Activated CD4-positive, alpha-beta memory T cell treated with anti-CD3 and anti-CD28 coated beads for 36 hours (primary cell): Measurements from ENCODE around the gene TMEM120B. TPM values are rescaled to one million over a fixed set of nuclear protein-coding genes. Genes with fewer than 3 reads are reported as not detected.

ENCODE experiments used
- CTCF ChIA-PET: fragments of 350-600 bp; sonication (Branson Sonifier 250); formaldehyde crosslinking; loops from one replicate; lab custom pipeline; 2021; ENCODE audit warnings: antibody characterized with exemption, inconsistent platforms; lab: Charles Lee
- POLR2A ChIA-PET: fragments of 350-600 bp; sonication (Branson Sonifier 250); formaldehyde crosslinking; loops from one replicate; lab custom pipeline; 2021; ENCODE audit warnings: antibody characterized with exemption; lab: Charles Lee
- DNase-seq: peaks from one replicate; pipeline ENCODE4 v3.0.0-alpha.2; 2020
- H3K27ac Mint-ChIP-seq: one replicate; pipeline ENCODE4 v1.8.0; 2021; ENCODE audit warnings: mixed read lengths
- H3K27me3 Mint-ChIP-seq: one replicate; pipeline ENCODE4 v1.8.0; 2021; ENCODE audit warnings: mixed read lengths
- H3K36me3 Mint-ChIP-seq: one replicate; pipeline ENCODE4 v1.8.0; 2021; ENCODE audit warnings: mixed read lengths
- H3K4me1 Mint-ChIP-seq: one replicate; pipeline ENCODE4 v1.8.0; 2021; ENCODE audit warnings: low read depth, mixed read lengths
- H3K4me3 Mint-ChIP-seq: one replicate; pipeline ENCODE4 v1.8.0; 2021; ENCODE audit warnings: mild to moderate bottlenecking, mixed read lengths
- H3K9me3 Mint-ChIP-seq: one replicate; pipeline ENCODE4 v1.8.0; 2021; ENCODE audit warnings: mixed read lengths
- intact Hi-C: fragments of 100-400 bp; cut with micrococcal nuclease; formaldehyde crosslinking; loops from one replicate; pipeline ENCODE4 v1.15.1; 2023
- total RNA-seq, 2 experiments: library from RNA; stranded (reverse); gene quantifications; one replicate each; pipeline ENCODE4 v1.2.3, GENCODE V29; 2021

The TMEM120B gene
- total RNA-seq, 2 experiments from 2014 or later: 8.8 to 9.5 TPM

- intact Hi-C loops: no loop called here
- Mint-ChIP-seq H3K27me3 (no peaks in the 10 kb centered on the region), H3K36me3 (peaks cover 41% of the 10 kb centered on the region), H3K4me3 (no peak overlapping the region), H3K9me3 (no peaks in the 10 kb centered on the region), H3K4me1 (no peaks in the 10 kb centered on the region), H3K27ac (no peak overlapping the region)
- CTCF ChIA-PET: interaction anchor here (0.8 to 3.1 kb wide), 2 partner anchors 28 to 29 kb away, joined by 3 to 13 read pairs; partner anchors contain the start of gene RHOF
- POLR2A ChIA-PET: interaction anchor here (0.6 kb wide), 1 partner anchor 1296 kb away, joined by 3 read pairs; no protein-coding TSS in a partner anchor
- DNase-seq: no peak
Measured at GRCh38 chr12:121823727-121824115, 111.2 kb downstream of the TMEM120B start.

GRCh38 chr12:121825041-121825523 is 112.5 kb downstream of the TMEM120B start:
- Mint-ChIP-seq H3K36me3 (peaks cover 40% of the 10 kb centered on the region), H3K9me3 (no peaks in the 10 kb centered on the region), H3K4me1 (no peaks in the 10 kb centered on the region), H3K27ac (no peak overlapping the region), H3K27me3 (no peaks in the 10 kb centered on the region), H3K4me3 (no peak overlapping the region)
- intact Hi-C loops: no loop called here
- CTCF ChIA-PET: interaction anchor here (3.1 kb wide), 1 partner anchor 31 kb away, joined by 13 read pairs; the partner anchor contains the start of gene RHOF
- POLR2A ChIA-PET: no interaction called here
- DNase-seq: no peak

- DNase-seq: no peak
- no peaks in the 10 kb centered on the region for H3K27me3 Mint-ChIP-seq
- H3K36me3 Mint-ChIP-seq: peaks cover 43% of the 10 kb centered on the region
- no peaks in the 10 kb centered on the region for H3K4me1 Mint-ChIP-seq
- POLR2A ChIA-PET: no interaction called here
- no peaks in the 10 kb centered on the region for H3K9me3 Mint-ChIP-seq
- no peak overlapping the region for H3K4me3 Mint-ChIP-seq
- CTCF ChIA-PET: interaction anchor here (1.0 to 3.1 kb wide), 5 partner anchors 14 to 62 kb away, joined by 3 to 15 read pairs (median 11); partner anchors contain the start of genes PSMD9 and RHOF
- intact Hi-C loops: no loop called here
- no peak overlapping the region for H3K27ac Mint-ChIP-seq
Measured at GRCh38 chr12:121826318-121827150, 114.0 kb downstream of the TMEM120B start.

GRCh38 chr12:121827351-121828099 is 115.0 kb downstream of the TMEM120B start:
- intact Hi-C loops: no loop called here
- Mint-ChIP-seq H3K9me3 (no peaks in the 10 kb centered on the region), H3K4me1 (peaks cover 6% of the 10 kb centered on the region), H3K27ac (no peak overlapping the region), H3K36me3 (peaks cover 42% of the 10 kb centered on the region), H3K4me3 (no peak overlapping the region), H3K27me3 (no peaks in the 10 kb centered on the region)
- ChIA-PET POLR2A (no interaction called here), CTCF (interaction anchor here (1.6 to 3.1 kb wide), 3 partner anchors 15 to 61 kb away, joined by 4 to 15 read pairs (median 11); partner anchors contain the start of genes PSMD9 and RHOF)
- no peak for DNase-seq

GRCh38 chr12:121828306-121828705 is 115.8 kb downstream of the TMEM120B start:
- H3K9me3 Mint-ChIP-seq: no peaks in the 10 kb centered on the region
- POLR2A ChIA-PET: interaction anchor here (0.5 kb wide), 1 partner anchor 249 kb away, joined by 4 read pairs; no protein-coding TSS in a partner anchor
- H3K36me3 Mint-ChIP-seq: peaks cover 41% of the 10 kb centered on the region
- no peak overlapping the region for H3K4me3 Mint-ChIP-seq
- H3K27me3 Mint-ChIP-seq: no peaks in the 10 kb centered on the region
- H3K27ac Mint-ChIP-seq: no peak overlapping the region
- peaks cover 11% of the 10 kb centered on the region for H3K4me1 Mint-ChIP-seq
- CTCF ChIA-PET: interaction anchor here (1.1 to 3.1 kb wide), 3 partner anchors 13 to 34 kb away, joined by 4 to 15 read pairs (median 11); partner anchors contain the start of gene RHOF
- DNase-seq: no peak
- intact Hi-C loops: no loop called here

GRCh38 chr12:121828826-121829225 is 116.3 kb downstream of the TMEM120B start:
- Mint-ChIP-seq H3K36me3 (peaks cover 37% of the 10 kb centered on the region), H3K9me3 (no peaks in the 10 kb centered on the region), H3K27ac (no peak overlapping the region), H3K4me3 (no peak overlapping the region), H3K4me1 (peaks cover 13% of the 10 kb centered on the region), H3K27me3 (no peaks in the 10 kb centered on the region)
- CTCF ChIA-PET: interaction anchor here (1.1 to 3.1 kb wide), 3 partner anchors 13 to 34 kb away, joined by 4 to 15 read pairs (median 11); partner anchors contain the start of gene RHOF
- no peak for DNase-seq
- POLR2A ChIA-PET: no interaction called here
- intact Hi-C loops: no loop called here

- Mint-ChIP-seq H3K4me3 (no peak overlapping the region), H3K9me3 (no peaks in the 10 kb centered on the region), H3K27ac (no peak overlapping the region), H3K4me1 (peaks cover 13% of the 10 kb centered on the region), H3K36me3 (peaks cover 33% of the 10 kb centered on the region), H3K27me3 (no peaks in the 10 kb centered on the region)
- ChIA-PET POLR2A (no interaction called here), CTCF (interaction anchor here (3.1 kb wide), 1 partner anchor 17 kb away, joined by 11 read pairs; no protein-coding TSS in a partner anchor)
- DNase-seq: no peak
- intact Hi-C loops: no loop called here
Measured at GRCh38 chr12:121829250-121829918, 116.8 kb downstream of the TMEM120B start.

GRCh38 chr12:121830134-121830533 is 117.6 kb downstream of the TMEM120B start:
- ChIA-PET POLR2A (no interaction called here), CTCF (no interaction called here)
- no peak for DNase-seq
- Mint-ChIP-seq H3K4me1 (peaks cover 13% of the 10 kb centered on the region), H3K36me3 (peaks cover 33% of the 10 kb centered on the region), H3K9me3 (no peaks in the 10 kb centered on the region), H3K4me3 (no peak overlapping the region), H3K27ac (no peak overlapping the region), H3K27me3 (no peaks in the 10 kb centered on the region)
- intact Hi-C loops: no loop called here

GRCh38 chr12:121830588-121831265 is 118.2 kb downstream of the TMEM120B start:
- no peak overlapping the region for H3K4me3 Mint-ChIP-seq
- peaks cover 13% of the 10 kb centered on the region for H3K4me1 Mint-ChIP-seq
- ChIA-PET CTCF (no interaction called here), POLR2A (no interaction called here)
- no peak for DNase-seq
- H3K9me3 Mint-ChIP-seq: no peaks in the 10 kb centered on the region
- H3K27me3 Mint-ChIP-seq: no peaks in the 10 kb centered on the region
- H3K27ac Mint-ChIP-seq: no peak overlapping the region
- intact Hi-C loops: no loop called here
- H3K36me3 Mint-ChIP-seq: peaks cover 33% of the 10 kb centered on the region
